K562 (cell line): ENCODE measurements around the gene SCGB1D1.

Source experiments
- CTBP1 ChIP-seq: fragments of 450-650 bp; IDR thresholded peaks from 2 replicates; pipeline ENCODE4 v1.6.1; 2016; ENCODE audit warnings: borderline replicate concordance
- ESRRA ChIP-seq: fragments of 450-650 bp; IDR thresholded peaks from 2 replicates; pipeline ENCODE4 v1.6.1; 2014; ENCODE audit warnings: low read depth, mild to moderate bottlenecking, moderate library complexity, borderline replicate concordance
- JUN ChIP-seq, 2 experiments: sonication (generic) in 1 of 2; formaldehyde crosslinking in 1 of 2; IDR thresholded peaks; 2 replicates each; pipeline versions ENCODE4 v1.6.1 to v1.8.0; 2012 to 2022; ENCODE audit warnings: borderline replicate concordance in 2 of 2, mild to moderate bottlenecking in 2 of 2, improper control_type of control experiment in 1 of 2, low read depth in 1 of 2, low read length in 1 of 2, missing genetic modification reagents in 1 of 2
- NR2C2 ChIP-seq, 2 experiments: fragments of 200-800 bp in 1 of 2; sonication (Bioruptor generic) in 1 of 2; sonication (generic) in 1 of 2; formaldehyde crosslinking in 1 of 2; IDR thresholded peaks; 2 replicates each; pipeline versions ENCODE4 v1.6.1 to v1.8.0; 2016 to 2022; ENCODE audit warnings: mild to moderate bottlenecking in 1 of 2, missing compliant biosample characterization in 1 of 2, missing genetic modification characterization in 1 of 2, missing genetic modification reagents in 1 of 2
- RNF2 ChIP-seq: sonication (generic); IDR thresholded peaks from 2 replicates; pipeline ENCODE4 v1.6.1; 2016
- SP1 ChIP-seq: sonication (generic); formaldehyde crosslinking; IDR thresholded peaks from 2 replicates; pipeline ENCODE4 v1.8.1; 2022; ENCODE audit warnings: mild to moderate bottlenecking, missing genetic modification reagents
- TF ChIP-seq, protein P1 (sequence below), 3 experiments: IDR thresholded peaks in 2 of 3; conservative IDR thresholded peaks in 1 of 3; 2 replicates each; pipeline ENCODE4 v1.5.1; 2011 to 2012; ENCODE audit warnings: low read length in 3 of 3, mild to moderate bottlenecking in 3 of 3, control low read depth in 2 of 3, improper control_type of control experiment in 1 of 3, inconsistent platforms in 1 of 3, low read depth in 1 of 3, mixed read lengths in 1 of 3, moderate library complexity in 1 of 3; ENCODE audit not compliant: insufficient read depth in 2 of 3

DNA sequence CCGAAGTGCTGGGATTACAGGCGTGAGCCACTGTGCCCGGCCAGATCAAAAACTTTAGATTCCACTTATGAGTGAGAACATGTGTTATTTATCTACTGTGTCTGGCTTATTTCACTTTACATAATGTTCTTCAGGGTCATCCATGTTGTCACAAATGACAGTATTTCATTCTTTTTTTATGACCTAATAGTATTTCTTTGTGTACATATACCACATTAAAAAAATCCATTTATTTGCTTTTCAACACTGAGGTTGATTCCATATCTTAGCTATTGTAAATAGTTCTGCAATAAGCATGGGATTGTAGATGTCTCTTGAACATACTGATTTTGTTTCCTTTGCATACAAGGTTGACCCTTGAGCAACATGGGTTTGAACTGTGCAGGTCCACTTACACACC, 13.2 kb upstream of the SCGB1D1 start:
- TF ChIP-seq RNF2 (no peak), CTBP1 (no peak), SP1 (CRISPR knock-in tag) (no peak), NR2C2 (CRISPR knock-in tag; IDR thresholded peaks at IDR 0.05) (no peak), NR2C2 (tag; IDR thresholded peaks at IDR 0.05) (no peak), JUN (IDR thresholded peaks at IDR 0.05; ENCODE audit: borderline replicate concordance, low read depth, low read length) (no peak), JUN (CRISPR knock-in tag; IDR thresholded peaks at IDR 0.05; ENCODE audit: borderline replicate concordance) (no peak), ESRRA (no peak)
- TF ChIP-seq, protein P1, sequence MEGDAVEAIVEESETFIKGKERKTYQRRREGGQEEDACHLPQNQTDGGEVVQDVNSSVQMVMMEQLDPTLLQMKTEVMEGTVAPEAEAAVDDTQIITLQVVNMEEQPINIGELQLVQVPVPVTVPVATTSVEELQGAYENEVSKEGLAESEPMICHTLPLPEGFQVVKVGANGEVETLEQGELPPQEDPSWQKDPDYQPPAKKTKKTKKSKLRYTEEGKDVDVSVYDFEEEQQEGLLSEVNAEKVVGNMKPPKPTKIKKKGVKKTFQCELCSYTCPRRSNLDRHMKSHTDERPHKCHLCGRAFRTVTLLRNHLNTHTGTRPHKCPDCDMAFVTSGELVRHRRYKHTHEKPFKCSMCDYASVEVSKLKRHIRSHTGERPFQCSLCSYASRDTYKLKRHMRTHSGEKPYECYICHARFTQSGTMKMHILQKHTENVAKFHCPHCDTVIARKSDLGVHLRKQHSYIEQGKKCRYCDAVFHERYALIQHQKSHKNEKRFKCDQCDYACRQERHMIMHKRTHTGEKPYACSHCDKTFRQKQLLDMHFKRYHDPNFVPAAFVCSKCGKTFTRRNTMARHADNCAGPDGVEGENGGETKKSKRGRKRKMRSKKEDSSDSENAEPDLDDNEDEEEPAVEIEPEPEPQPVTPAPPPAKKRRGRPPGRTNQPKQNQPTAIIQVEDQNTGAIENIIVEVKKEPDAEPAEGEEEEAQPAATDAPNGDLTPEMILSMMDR (IDR thresholded peaks at IDR 0.05 in 2 of 3, conservative IDR thresholded peaks at IDR 0.05 in 1 of 3; ENCODE audit: insufficient read depth in 2 of 3, low read depth in 1 of 3, low read length in 3 of 3): no peak
